Thyroid gland (tissue), 4 donors: ENCODE data around the gene SCAMP4. TPM values are rescaled to one million over a fixed set of nuclear protein-coding genes. Genes with fewer than 3 reads are reported as not detected.

Experiments
- DNase-seq, 2 donors: peaks; one replicate each; pipeline ENCODE4 v3.0.0-alpha.2; 2019
- H3K27ac ChIP-seq, 3 donors: fragments of 200-600 bp; sonication (generic); 1 replicate in 2 of 3; 2 replicates in 1 of 3; pipeline ENCODE4 v1.5.1; 2016 to 2019; ENCODE audit warnings: mild to moderate bottlenecking in 1 of 3, moderate library complexity in 1 of 3
- H3K27me3 ChIP-seq: fragments of 200-600 bp; sonication (generic); one replicate; pipeline ENCODE4 v1.5.1; 2019
- H3K36me3 ChIP-seq, 2 donors: fragments of 200-600 bp; sonication (generic); one replicate each; pipeline ENCODE4 v1.5.1; 2016 to 2019
- H3K4me1 ChIP-seq, 2 donors: fragments of 200-600 bp; sonication (generic); one replicate each; pipeline ENCODE4 v1.5.1; 2017 to 2019
- H3K4me3 ChIP-seq, 3 donors: fragments of 200-600 bp; sonication (generic); replicated peaks in 1 of 3; 1 replicate in 2 of 3; 2 replicates in 1 of 3; pipeline ENCODE4 v1.5.1; 2016; ENCODE audit warnings: mild to moderate bottlenecking in 1 of 3
- H3K9me3 ChIP-seq: fragments of 200-600 bp; sonication (generic); one replicate; pipeline ENCODE4 v1.5.1; 2017
- POLR2A ChIP-seq, 2 donors: fragments of 450-650 bp; IDR thresholded peaks; one replicate each; pipeline ENCODE4 v1.6.1; 2017; ENCODE audit warnings: antibody characterized with exemption in 2 of 2, mild to moderate bottlenecking in 2 of 2, moderate library complexity in 1 of 2
- WGBS, 2 donors: methylation state at CpG; one replicate each; pipeline ENCODE4 v1.1.5; 2017; 5-methylcytosine and 5-hydroxymethylcytosine counted together
- intact Hi-C: fragments of 100-400 bp; cut with DNase I; formaldehyde crosslinking; loops from one replicate; pipeline ENCODE4 v1.15.1; 2023
- total RNA-seq, 4 donors: library from RNA; depleted of rRNA; stranded (reverse); fragments of >200 nt; gene quantifications; one replicate each; pipeline ENCODE4 v1.2.3, GENCODE V29; 2016
- TF ChIP-seq, protein P1 (sequence below), 6 experiments: fragments of 200-600 bp in 3 of 6; fragments of 450-650 bp in 3 of 6; sonication (generic) in 3 of 6; IDR thresholded peaks; one replicate each; pipeline ENCODE4 v1.5.1; 2016 to 2019; ENCODE audit warnings: antibody characterized with exemption in 6 of 6, mild to moderate bottlenecking in 2 of 6, inconsistent platforms in 1 of 6, moderate library complexity in 1 of 6

The SCAMP4 gene
- total RNA-seq, 4 donors from 2014 or later: 69.5 to 269 (median 137) TPM

DNA sequence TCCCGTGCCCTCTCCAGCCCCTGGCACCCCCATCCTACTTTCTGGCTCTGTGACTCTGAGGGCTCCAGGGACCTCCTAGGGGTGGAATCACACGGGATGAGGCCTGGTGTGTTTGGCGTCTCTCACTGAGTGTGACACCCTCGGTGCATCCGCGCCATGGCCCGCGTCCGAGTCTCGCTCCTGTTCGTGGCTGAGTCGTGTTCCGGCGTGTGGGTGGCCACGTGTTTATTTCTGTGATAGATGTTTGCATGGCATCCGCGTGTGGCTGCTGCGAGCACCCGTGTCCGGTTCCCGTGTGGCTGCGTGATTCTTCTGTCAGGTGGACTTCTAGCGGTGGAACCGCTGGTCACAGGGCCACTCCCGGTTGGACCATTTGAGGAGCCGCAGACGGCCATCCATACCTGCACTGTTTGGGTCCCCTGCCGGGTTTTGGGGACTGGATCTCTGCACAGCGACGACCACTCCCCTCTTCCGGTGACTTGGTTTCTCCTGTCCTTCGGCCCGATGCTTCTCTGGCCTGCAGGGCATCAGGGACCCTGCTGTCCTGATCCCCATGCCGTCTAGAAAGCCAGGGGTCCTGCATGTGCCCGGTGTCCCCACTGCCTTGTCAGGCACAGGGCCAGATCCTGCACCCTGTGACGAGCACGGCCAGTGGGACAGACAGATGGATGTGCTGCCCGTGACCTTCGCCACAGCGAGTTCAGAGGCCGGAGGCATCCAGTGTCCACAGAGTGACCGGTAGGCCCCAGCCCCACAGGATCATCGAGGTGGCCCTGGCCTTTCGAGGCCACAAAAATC, 44.3 kb downstream of the SCAMP4 start:
- intact Hi-C loops: loop anchor here (5.0 kb wide), 1 partner anchor 63 kb away; no protein-coding TSS in a partner anchor
- no peaks in the 10 kb centered on the region for H3K36me3 ChIP-seq
- TF ChIP-seq, protein P1, sequence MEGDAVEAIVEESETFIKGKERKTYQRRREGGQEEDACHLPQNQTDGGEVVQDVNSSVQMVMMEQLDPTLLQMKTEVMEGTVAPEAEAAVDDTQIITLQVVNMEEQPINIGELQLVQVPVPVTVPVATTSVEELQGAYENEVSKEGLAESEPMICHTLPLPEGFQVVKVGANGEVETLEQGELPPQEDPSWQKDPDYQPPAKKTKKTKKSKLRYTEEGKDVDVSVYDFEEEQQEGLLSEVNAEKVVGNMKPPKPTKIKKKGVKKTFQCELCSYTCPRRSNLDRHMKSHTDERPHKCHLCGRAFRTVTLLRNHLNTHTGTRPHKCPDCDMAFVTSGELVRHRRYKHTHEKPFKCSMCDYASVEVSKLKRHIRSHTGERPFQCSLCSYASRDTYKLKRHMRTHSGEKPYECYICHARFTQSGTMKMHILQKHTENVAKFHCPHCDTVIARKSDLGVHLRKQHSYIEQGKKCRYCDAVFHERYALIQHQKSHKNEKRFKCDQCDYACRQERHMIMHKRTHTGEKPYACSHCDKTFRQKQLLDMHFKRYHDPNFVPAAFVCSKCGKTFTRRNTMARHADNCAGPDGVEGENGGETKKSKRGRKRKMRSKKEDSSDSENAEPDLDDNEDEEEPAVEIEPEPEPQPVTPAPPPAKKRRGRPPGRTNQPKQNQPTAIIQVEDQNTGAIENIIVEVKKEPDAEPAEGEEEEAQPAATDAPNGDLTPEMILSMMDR (IDR thresholded peaks at IDR 0.05): no peak
- TF ChIP-seq POLR2A (IDR thresholded peaks at IDR 0.05): no peak
- DNase-seq: no peak
- no peak overlapping the region for H3K27ac ChIP-seq
- H3K4me1 ChIP-seq: peaks cover under 1 to 3% of the 10 kb centered on the region in 2 donors
- 93 to 96% methylated on average over 37 to 44 of the region's 44 CpGs for WGBS, 2 donors
- H3K9me3 ChIP-seq: no peaks in the 10 kb centered on the region
- no peaks in the 10 kb centered on the region for H3K27me3 ChIP-seq
- no peak overlapping the region for H3K4me3 ChIP-seq

DNA sequence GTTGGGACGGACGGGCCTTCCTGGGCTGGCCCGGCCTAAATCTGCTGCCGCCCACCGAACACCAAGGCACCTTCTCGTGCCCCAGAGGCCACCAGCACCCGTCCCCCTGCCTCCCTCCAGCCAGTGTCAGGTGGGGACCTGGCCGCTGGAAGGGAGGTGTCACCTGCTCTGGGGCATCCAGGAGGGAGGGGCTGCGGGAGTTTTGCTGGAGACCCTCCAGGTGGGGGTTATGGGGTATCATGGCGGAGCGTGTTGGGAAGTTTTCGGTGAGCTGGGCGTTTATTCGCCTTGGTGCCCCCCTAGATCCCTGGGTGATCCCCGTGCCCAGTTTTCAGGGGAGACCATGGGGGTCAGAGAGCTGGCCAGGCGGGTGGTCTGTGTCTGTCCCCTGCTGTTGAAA, 45.4 kb downstream of the SCAMP4 start:
- intact Hi-C loops: no loop called here

DNA sequence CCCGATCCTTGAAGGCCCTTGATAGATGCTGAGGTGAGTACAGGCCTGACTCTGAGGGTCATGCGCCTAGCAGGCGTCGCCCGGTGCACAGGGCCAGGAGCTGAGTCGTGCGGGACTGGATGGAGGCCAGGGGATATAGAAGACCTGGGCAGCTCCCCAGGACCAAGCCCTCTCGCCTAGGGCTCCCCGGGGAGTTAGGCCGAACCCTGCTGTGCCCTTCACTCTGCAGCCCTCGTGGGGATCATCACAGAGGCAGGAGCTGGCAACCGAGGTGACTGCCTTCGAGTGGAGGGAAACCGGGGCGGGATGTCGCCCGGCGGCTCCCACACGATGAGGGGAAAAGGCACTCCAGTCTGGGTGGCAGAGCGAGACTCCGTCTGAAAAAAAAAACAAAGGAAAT, 47.4 kb downstream of the SCAMP4 start:
- Histone ChIP-seq H3K4me3 (no peak overlapping the region), H3K4me1 (no peaks in the 10 kb centered on the region), H3K9me3 (no peaks in the 10 kb centered on the region), H3K27me3 (no peaks in the 10 kb centered on the region), H3K36me3 (no peaks in the 10 kb centered on the region), H3K27ac (no peak overlapping the region)
- TF ChIP-seq, protein P1 (IDR thresholded peaks at IDR 0.05): no peak
- no peak for TF ChIP-seq POLR2A (IDR thresholded peaks at IDR 0.05)
- DNase-seq: no peak
- 78 to 82% methylated on average over 18 to 21 of the region's 21 CpGs for WGBS, 2 donors
- intact Hi-C loops: no loop called here

More for the DNA sequence above, 45.4 kb downstream of the SCAMP4 start:
- no peak for DNase-seq
- Histone ChIP-seq H3K36me3 (no peaks in the 10 kb centered on the region), H3K4me1 (peaks cover 0 to 3% of the 10 kb centered on the region in 2 donors), H3K4me3 (no peak overlapping the region), H3K27me3 (no peaks in the 10 kb centered on the region), H3K9me3 (no peaks in the 10 kb centered on the region), H3K27ac (no peak overlapping the region)
- TF ChIP-seq, protein P1 (IDR thresholded peaks at IDR 0.05): no peak
- no peak for TF ChIP-seq POLR2A (IDR thresholded peaks at IDR 0.05)
- WGBS, 2 donors: 96 to 97% methylated on average over 10 to 16 of the region's 16 CpGs

DNA sequence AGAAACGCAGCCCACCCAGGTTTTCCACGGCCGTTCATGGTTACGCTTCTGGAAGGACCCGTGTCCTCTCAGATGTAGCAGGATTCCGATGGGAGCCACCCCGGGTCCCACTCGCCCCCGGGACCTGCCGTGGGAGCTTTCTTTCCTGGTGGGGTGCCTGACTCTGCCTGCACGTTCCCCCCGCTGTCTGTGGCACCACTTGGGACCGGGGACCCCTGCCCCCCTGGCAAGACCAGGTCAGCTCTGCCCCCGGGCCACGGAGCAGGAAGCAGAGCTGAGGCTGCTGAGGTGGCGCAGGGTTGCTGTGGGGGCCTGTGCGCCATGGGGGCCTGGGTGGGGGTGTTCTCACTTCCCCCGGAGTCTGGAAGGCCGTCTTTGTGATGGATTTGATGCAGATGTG, 47.8 kb downstream of the SCAMP4 start:
- WGBS, 2 donors: 76 to 83% methylated on average over 14 to 16 of the region's 19 CpGs
- Histone ChIP-seq H3K4me3 (no peak overlapping the region), H3K36me3 (no peaks in the 10 kb centered on the region), H3K27ac (no peak overlapping the region), H3K9me3 (no peaks in the 10 kb centered on the region), H3K27me3 (no peaks in the 10 kb centered on the region), H3K4me1 (no peaks in the 10 kb centered on the region)
- TF ChIP-seq POLR2A (IDR thresholded peaks at IDR 0.05): no peak
- TF ChIP-seq, protein P1 (IDR thresholded peaks at IDR 0.05): no peak
- DNase-seq: no peak
- intact Hi-C loops: no loop called here

DNA sequence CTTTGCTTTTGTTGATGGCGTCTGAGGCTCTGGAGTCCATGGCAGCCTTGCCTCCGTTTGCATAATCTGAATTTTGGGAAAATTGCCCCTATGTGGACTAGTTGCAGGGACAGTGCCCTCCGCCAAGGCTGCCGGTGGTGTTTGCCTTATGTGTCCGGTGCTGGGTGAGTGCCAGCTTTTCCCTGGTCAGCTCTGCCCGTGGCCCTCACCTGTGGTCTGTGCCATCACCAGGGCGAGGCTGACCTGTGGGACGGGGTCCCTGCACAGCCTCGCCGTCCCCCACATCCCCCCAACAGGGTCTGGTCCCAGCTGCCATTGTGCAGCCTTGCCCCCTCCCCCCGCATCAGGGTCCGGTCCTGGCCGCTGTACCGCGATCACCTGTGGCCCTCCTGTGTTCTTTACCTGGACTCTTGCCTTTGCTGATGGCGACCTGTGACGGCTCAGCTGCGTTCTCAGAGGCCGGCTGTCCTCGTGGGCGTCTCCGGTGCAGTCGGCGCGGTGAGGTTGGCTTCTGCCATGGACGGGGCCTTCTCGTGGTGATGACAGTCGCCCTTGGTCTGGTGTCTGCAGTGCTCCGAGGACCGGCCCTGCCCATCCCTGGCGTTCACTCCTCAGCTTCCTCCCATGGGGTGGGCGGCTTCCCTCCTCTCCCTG, 48.4 kb downstream of the SCAMP4 start:
- WGBS, 2 donors: 93% methylated on average over 25 to 29 of the region's 32 CpGs
- Histone ChIP-seq H3K36me3 (no peaks in the 10 kb centered on the region), H3K27me3 (no peaks in the 10 kb centered on the region), H3K27ac (no peak overlapping the region), H3K4me3 (no peak overlapping the region), H3K9me3 (no peaks in the 10 kb centered on the region), H3K4me1 (no peaks in the 10 kb centered on the region)
- DNase-seq: no peak
- intact Hi-C loops: no loop called here
- no peak for TF ChIP-seq POLR2A (IDR thresholded peaks at IDR 0.05)
- TF ChIP-seq, protein P1 (IDR thresholded peaks at IDR 0.05): no peak
